Hippocampal formation (tissue), 2 donors: ENCODE measurements around the gene FBXL2.
A peak's percentile ranks its signal among the peaks of the same experiment; 100 is the strongest.
"Not testable (repeated sequence)": the region's sequence is repeated elsewhere in the genome, so short reads cannot be mapped to it uniquely, and the experiment has no call there.

ENCODE experiments used
- DNase-seq, 2 donors: peaks; one replicate each; lab custom pipeline; 2025; lab: John Stamatoyannopoulos, UW

The FBXL2 gene

GRCh38 chr3:33317963-33318709, 40.9 kb downstream of the FBXL2 start:
- DNase-seq, result no peak

GRCh38 chr3:33318710-33319380, 41.6 kb downstream of the FBXL2 start:
- DNase-seq, result no peak

GRCh38 chr3:33322412-33322811, 45.2 kb downstream of the FBXL2 start:
- no peak for DNase-seq

- DNase-seq, result no peak
These were observed 54.2 kb downstream of the FBXL2 start for GRCh38 chr3:33331414-33331813.

DNA sequence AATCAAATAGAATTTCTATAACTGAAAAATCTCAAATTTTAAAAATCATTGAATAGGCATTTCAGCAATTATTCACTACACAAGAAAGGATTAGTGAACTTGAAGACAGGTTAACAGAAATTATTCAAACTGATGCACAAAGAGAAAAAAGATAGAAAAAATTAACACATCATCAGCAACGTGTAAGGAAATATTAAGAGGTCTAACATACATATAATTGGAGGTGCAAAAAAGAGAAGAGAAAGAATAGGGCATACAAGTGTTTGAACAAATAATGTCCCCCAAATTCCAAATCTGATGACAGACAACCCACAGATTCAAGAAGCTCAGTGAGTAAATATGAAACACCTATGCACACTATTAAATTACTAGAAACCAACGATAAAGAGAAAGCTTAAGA, 57.1 kb downstream of the FBXL2 start:
- DNase-seq, result no peak

- DNase-seq, result not testable (repeated sequence)
These were observed 61.8 kb downstream of the FBXL2 start for GRCh38 chr3:33338936-33339465.

- DNase-seq, result no peak
These were observed 62.5 kb downstream of the FBXL2 start for GRCh38 chr3:33339758-33340157.

DNA sequence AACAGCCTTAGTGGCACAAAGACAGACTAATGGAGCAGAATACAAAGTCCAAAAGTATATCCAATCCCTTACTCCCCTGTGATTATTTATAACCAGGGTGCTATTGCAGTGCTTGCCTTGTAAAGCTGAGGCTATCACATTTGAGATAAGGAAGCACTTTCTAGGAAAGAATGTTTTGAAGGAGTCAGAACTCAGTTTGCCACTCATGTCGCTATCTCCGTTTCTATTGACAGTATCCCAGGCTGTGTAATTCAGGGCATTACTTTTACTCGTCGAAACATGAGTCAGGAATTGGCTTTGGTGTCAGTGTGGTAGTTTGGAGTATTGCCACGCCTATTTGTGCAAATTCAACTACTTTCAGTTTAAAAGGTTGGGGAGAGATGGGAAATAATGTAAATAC, 78.4 kb downstream of the FBXL2 start:
- no peak for DNase-seq

- no peak for DNase-seq
These were observed 81.0 kb downstream of the FBXL2 start for GRCh38 chr3:33358172-33358781.

DNA sequence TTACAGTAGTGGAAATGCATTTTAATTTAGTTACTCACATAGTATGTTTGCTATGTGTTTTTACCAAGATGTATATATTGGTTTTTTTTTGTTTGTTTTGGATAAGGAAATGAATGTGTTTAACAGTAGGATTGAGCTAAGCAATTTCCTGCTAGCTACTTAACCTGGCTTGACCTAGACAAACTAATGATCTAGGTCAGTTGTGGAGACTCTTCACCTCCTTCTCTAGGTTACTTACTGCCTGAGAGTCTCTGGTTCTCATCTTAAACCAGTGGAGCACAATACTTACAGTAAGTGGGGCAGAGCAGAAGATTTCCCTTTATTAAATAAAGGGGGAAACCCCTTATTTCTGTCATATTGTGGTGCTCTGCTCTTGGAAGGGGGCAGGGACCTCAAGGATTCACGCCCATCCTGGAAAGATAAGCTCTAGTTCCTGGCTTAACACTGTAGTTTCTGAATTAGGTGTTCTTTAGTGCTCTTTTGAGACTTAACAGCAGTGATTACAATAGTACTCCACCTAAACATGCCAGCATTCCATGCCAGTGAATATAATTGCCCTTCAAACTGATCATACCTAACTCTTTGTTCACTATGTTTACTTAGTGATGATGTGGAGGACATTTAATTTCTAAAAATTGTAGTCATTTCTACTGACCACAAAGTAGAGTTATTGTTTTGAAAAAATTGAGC, 83.0 kb downstream of the FBXL2 start:
- DNase-seq, result no peak

- no peak for DNase-seq
These were observed 86.0 kb downstream of the FBXL2 start for GRCh38 chr3:33363113-33363800.

- no peak for DNase-seq
These were observed 86.8 kb downstream of the FBXL2 start for GRCh38 chr3:33364060-33364459.

DNA sequence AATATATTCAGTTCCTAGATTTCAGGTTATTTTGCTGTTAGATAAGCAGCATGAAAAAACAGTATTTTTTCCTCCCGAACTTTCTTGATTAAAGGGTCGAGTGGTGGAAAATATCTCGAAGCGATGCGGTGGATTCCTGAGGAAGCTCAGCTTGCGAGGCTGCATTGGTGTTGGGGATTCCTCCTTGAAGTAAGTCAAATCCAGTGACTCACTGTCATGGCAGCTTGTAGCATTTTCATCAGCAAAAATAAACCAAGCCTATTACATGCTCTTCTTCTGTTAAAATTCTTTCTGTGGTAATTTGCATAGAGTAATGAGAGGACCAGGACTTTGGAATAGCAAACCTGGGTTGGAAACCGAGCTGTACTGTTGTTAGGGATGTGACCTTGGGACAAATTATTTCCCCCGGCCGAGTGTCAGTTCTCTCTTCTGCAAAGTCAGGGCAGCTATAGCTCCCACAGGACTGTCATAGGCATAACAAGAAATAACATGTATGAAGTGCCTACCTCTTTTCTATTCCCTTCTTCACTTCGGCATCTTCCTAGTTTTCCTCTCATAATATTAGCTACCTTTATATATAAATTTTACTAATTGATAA, 87.4 kb downstream of the FBXL2 start:
- no peak for DNase-seq

DNA sequence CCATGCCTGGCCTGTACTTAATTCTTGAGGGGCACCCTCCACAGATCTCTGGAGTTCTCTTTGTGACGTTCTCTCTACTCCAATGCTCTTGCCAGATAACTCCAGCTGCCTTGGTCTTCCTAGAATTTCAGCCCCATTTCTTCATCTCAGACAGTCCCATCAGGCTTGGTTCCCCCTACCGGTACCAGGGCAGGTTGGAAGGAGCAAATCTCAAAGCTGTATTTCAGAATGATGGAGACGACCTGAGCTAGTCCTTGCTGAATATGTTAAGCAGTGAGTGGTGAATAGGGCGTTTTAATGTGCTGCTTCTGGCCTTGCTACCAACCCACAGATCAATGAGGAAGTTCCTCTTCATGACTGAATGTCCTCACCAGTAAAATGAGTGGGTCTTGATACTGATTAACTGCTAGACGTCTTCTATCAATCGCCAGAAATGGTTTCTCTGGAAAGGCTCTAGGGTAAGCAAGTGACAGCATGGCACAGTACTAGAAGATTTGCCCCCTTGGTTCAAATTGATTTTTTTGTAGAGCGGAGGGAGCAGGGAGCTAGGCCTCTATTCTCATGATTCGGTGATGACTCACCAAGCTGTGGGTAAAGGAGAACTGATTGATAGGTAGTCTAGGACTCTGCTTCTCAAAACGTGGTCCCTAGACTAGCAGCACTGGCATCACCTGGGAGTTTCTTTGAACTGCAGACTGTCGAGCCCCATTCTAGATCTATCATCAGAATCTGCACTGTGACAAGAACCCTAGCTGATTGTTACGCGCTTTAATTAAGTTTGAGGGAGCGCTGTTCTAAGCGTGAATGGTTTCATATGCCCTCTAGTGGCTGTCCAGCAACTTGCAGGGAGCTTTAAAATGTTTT, 95.2 kb downstream of the FBXL2 start:
- DNase-seq, result peak; percentile 48 to 63

DNA sequence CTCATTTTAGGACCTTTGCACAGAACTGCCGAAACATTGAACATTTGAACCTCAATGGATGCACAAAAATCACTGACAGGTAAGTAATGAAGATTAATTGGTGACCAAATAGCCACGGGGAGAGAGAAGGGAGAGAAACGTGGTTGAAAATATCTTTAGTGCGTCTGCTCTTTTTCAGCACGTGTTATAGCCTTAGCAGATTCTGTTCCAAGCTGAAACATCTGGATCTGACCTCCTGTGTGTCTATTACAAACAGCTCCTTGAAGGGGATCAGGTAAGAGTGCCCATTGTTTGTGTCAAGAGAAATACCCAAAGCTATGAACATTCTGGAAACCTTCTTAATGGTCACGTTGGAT, 95.8 kb downstream of the FBXL2 start:
- no peak for DNase-seq

DNA sequence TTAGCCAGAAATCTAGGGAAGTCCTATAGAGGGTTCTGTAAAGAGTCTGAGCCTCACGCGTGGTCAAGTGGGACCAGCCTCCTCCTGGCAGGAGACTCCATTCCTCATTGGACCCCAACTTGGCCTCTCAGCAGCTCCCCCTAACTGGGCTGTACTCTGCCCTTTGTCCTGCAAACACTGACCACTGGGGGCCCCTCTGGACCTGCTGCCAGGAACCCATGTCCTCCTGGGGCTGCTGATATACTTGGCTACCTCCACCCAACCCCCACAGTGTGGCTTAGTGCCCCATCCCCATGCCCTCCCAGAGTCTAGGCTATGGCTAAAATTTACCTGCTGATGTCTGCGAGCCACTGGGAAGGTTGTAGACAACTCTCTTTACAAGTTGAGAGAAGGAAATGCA, 100.2 kb downstream of the FBXL2 start:
- no peak for DNase-seq

DNA sequence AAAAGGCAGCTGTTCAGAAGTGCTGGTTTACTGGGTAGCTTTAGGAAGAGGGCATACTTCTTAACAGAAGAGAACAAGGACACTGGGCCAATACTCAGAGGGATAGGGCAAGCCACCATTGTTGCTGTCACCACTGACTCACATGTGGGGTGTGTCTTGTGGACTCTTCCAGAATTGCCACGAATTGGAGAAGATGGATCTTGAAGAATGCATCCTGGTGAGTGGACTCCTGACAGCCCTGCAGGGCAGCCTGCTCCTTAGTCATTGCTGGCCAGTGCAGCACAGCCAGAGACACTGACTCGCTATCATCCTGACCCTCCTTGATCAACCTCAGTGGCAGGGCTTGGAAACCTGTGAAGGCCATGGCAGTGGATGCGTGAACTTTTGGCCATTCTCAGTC, 100.7 kb downstream of the FBXL2 start:
- no peak for DNase-seq

DNA sequence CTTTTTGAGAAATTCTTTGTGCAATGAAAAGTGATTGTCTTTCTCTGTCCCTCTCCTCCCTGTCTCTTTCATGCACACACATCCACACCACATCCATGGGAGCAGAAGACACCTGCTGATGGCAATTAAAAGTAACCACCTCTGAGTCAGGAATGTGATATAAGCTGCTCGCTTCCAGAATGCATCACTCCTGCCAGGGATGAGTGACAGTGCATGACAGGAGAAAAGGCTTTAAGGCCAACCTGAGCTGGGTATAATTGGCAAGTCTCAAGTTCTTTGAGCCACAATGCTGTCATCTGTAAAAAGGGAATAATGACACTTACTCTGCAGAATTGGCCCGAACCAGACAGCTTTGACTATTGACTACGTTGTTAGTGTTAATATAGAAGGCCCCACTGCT, 103.4 kb downstream of the FBXL2 start:
- DNase-seq, result no peak

DNA sequence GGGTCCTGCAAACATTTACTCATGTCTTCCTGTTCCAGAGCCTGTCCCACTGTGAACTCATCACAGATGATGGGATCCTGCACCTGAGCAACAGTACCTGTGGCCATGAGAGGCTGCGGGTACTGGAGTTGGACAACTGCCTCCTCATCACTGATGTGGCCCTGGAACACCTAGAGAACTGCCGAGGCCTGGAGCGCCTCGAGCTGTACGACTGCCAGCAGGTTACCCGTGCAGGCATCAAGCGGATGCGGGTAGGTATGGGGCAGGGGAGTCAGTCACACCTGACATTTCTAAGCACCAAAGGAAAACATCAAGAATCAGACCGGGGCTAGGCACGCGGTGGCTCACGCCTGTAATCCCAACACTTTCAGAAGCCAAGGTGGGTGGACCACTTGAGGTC, 106.7 kb downstream of the FBXL2 start:
- DNase-seq, result no peak

GRCh38 chr3:33385423-33385822, 108.2 kb downstream of the FBXL2 start:
- DNase-seq, result no peak

GRCh38 chr3:33386631-33387030, 109.4 kb downstream of the FBXL2 start:
- no peak for DNase-seq
